GM11168 (cell line): ENCODE measurements around the gene P2RY6.
"Not testable (repeated sequence)": the region's sequence is repeated elsewhere in the genome, so short reads cannot be mapped to it uniquely, and the experiment has no call there.

Experiments
- in situ Hi-C: fragments of 300-500 bp; cut with MboI; formaldehyde crosslinking; loops from one replicate; pipeline ENCODE4 v1.12.0; 2022; ENCODE audit warnings: low sequenced_read_pairs; ENCODE audit not compliant: unreplicated experiment

P2RY6 gene

DNA sequence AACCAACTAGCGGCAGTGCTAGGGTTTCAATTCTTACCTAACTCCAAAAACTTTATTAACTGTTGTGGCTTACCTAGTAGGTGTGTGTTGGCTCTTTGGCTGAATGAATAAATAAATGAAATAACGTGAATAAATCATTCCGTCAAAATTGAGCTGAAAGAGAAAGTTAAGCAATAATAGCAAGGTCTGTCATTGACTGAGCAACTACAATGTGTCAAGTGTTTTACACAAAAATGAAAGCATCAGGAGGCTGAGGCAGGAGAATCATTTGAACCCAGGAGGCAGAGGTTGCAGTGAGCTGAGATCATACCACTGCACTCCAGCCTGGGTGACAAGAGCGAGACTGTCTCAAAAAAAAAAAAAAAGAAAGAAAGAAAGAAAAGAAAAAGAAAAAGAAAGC, 2.1 kb downstream of the P2RY6 start:
- in situ Hi-C loops: not testable (repeated sequence)

- in situ Hi-C loops: no loop called here
These were observed 2.7 kb downstream of the P2RY6 start for GRCh38 chr11:73274722-73275380.

DNA sequence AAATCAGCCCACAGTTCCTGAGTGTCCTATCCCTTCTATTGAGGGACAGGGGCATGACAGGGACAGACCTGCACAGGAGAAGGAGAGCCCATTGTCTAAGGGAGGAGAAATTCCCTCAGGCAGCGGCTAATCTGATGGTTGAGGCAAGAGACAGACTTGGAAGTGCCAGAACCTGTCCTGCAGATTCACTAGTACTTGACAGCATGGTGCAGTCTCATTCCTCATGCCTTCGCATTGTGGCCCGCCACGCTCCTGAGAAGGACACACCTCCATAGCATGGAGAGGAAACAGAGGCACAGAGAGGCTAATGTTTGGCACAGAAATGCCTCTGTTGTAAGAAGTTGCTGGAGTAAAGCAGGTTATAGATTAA, 3.2 kb downstream of the P2RY6 start:
- in situ Hi-C loops: no loop called here

DNA sequence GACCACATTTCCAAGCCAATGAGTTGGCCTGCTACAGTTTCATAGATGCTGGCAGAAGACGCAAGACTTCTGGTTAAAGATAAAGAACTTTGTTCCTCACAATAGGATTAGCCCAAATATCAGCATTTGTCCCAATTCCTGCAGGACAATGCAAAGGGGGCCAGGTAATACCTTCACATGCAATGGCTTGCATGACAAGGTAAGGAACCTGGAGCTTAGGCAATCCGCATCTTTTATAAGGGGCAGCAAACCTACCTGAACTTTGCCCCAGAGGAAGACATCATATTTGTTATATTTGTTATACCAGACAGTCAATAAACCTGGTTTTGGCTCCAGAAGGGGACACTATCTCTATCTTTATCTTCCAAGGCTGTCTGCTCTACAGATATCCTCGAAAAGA, 5.3 kb downstream of the P2RY6 start:
- in situ Hi-C loops: no loop called here

DNA sequence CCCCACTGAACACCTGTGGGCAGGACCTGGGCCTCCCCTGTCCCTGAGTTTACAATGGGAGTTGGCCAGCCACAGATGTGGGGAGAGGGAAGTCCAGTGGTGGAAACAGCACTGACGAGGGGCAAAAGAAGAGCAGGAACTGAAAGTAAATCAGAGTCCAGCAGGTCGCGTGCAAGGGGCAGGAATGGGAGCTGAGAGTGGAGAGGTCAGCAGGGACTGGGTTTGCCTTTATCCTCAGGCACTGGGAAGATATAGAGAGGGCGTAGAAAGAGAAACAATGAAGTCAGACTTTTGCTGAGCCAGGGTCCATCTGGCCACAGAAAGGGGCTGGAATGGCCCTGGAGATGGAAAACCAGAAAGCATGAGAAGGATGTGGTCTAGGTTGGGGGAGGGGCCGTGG, 8.5 kb downstream of the P2RY6 start:
- in situ Hi-C loops: no loop called here

DNA sequence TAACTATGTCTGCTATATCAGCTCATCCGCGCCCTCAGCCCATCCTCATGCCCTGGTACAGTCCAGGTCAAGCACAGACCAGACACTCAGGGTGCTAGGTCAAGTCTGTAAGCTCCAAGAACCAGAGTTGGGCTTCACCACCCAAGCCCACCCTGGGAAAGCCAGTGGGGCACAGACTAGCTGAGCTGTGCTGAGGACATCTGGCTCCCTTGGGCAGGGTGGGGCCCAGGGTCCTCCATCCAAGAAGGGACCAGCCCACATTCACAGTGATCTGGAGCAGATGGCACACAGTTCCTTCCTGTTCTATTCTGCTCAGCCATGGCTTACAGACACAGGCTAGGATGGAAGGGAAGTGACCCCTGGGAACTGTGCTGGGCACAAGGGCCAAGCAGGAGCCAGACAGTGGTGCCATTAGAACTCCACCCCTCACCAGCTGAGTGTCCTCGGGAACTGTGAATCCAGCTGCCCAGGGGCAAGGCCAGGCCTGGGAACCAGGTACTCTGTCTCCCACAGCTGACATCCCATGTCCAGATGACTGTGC, 9.1 kb downstream of the P2RY6 start:
- in situ Hi-C loops: no loop called here

GRCh38 chr11:73281796-73282660, 9.9 kb downstream of the P2RY6 start:
- in situ Hi-C loops: no loop called here

DNA sequence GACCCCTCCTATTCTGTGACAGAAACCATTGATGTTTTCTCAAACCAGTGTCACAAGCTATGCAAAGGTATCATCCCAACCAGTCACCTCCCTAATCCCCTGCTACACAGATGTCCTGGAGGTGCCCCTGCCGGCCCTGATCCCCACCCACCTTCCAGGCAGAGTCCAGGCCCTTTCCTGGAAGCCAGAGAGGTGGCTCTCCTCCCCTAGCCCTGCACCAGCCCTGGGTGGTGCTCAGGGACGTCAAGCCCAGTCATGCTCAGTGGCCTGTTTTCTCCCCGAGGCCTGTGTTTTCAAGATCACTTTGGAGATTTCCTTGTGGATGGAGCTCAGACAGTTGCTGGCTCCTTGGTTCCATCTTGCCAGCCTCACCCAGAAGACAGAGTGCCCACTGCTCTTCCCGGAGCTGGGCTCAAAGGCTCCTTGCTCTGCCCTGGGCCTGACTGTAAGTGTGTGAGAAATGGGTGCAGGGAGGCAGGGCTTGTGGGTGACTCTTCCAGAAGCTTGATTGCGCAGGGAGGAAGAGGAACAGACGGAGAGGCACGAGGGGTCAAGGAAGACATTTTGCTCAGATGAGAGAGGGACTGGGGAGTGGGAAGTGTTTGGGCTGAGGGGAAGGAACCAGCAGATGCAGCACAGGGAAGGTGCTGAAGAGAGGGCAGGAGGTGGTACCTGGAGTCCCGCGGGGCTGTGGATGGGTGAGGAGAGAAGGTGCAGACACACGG, 11.3 kb downstream of the P2RY6 start:
- in situ Hi-C loops: no loop called here

DNA sequence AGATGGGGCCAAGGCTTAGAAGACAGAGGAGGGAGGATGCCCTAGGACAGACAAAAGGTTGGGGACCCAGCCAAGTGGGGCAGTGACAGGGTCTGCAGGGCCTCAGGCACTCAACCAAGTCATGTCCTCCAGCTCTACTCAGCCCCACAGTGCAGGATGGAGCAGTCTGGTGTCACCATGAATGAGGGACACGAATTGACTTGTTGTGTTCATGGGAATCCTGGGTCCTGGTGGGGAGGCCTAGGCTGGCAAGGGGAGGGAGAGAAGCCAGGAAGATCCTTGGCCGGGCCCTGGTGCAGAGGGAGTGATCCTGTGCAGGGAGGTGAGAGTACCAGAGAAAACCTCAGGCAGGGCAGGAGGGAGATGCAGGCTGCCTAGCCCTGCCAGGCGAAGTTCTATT, 12.0 kb downstream of the P2RY6 start:
- in situ Hi-C loops: no loop called here

DNA sequence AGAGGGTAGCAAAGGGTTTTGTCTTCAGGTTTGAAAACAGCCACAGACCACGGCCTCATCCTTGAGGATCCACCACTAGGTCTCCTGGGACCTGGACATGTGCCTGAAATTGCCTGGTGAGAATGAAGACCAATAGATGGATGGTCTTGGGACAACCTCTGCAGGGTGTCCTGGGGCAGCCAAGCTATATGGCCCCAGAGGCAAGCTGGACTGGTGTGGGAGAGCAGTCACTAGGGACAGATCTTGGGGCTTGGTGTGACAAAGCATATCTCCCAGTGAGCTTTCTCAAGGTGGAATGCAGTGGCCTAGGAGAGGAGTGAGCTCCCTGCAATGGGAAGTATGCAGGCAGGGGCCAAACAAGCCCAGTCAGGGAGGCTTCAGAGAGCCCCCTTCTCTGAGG, 13.6 kb downstream of the P2RY6 start:
- in situ Hi-C loops: no loop called here

GRCh38 chr11:73286240-73286810, 14.2 kb downstream of the P2RY6 start:
- in situ Hi-C loops: no loop called here

DNA sequence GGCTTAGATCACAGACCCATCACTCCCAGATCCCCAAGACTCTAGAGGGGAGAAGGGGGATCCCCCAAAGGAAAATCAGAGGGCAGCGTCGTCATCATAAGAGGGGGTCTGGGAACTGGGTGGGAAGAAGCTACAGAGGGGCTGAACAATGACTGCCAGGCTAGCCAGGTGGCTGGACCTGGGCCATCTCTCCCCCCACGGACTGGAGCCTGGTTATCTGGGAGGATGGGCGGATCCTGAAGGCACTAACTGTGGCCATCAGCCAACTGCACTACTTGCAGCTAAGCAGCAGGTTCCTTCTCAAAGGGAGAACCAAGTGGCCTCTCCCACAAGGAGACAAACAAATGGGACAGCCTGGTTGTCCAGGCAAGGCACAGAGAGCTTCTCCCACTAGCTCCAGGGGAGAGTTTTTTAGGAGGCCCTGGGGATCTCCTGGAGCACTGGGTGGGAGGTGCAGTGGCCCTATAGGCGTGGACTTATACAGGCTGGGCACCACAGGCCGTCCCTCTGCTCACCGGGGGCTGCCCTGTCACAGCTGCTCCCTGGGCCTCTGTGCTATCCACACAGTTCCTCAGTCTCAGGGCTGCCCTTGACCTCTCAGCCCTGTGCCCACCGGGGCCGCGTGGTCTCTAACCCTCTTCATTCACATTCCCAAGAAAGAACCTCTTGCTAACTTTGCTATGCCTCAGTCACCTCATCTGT, 15.4 kb downstream of the P2RY6 start:
- in situ Hi-C loops: no loop called here

GRCh38 chr11:73288192-73288872, 16.2 kb downstream of the P2RY6 start:
- in situ Hi-C loops: no loop called here

- in situ Hi-C loops: no loop called here
These were observed 17.0 kb downstream of the P2RY6 start for GRCh38 chr11:73288873-73289707.

DNA sequence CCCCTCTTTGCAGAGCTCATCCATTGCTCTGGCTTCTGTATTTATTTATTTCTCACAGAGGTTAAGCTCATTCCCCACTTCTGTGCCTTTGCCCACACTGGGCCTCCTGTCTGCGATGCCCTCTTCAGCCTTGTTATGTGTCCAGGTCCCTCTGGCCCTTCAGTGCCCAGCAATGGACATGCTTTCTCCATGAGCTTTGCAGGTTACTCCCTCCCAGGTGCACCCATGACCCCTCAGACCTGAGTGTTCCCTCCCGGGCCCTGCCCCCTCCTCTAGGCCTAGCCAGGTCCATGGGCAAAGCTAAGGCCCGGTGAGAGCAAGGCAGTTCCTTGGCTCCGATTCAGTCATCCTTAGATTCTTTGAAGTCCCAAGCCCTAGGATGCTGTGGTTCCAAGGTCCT, 18.4 kb downstream of the P2RY6 start:
- in situ Hi-C loops: no loop called here

GRCh38 chr11:73291196-73291595, 19.1 kb downstream of the P2RY6 start:
- in situ Hi-C loops: no loop called here

DNA sequence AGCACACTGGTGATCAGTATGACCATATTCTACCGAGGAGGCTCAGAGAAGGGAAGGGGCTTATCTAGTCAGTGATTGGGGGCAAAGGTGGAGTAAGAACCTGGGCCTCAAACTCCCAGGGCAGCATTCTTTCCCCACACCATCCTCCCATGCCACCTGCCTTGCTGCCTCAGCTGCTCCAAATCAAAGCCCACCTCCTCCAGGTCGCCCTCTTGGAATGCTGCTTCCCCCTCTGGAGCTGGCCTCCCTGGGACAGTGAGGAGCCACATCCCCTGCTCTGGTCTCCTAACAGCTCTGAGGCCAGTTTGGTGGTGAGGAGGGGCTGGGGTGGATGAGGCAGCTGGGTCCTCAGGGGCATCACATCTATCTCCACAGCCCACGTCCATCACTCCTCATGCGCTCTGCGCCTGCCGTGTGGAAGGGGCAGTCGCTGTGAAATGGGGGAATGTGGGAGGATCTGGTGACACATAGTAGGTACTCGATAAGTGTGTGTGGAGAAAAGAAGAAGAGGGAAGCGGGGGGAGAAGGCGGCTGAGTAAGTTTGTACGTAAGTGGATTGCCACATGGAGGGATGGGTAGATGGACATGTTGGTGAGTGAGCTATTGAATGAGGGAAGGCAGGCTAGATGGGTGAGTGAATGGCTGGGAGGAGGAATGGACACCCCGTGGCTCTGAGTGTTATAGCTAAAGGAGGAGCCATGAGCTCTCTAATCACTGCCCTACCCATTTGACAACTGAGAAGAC, 19.8 kb downstream of the P2RY6 start:
- in situ Hi-C loops: no loop called here

- in situ Hi-C loops: no loop called here
These were observed 20.4 kb downstream of the P2RY6 start for GRCh38 chr11:73292525-73292894.
